ENCODE data around the gene PDE7B.
"Not testable (repeated sequence)": the region's sequence is repeated elsewhere in the genome, so short reads cannot be mapped to it uniquely, and the experiment has no call there.

PDE7B gene

DNA sequence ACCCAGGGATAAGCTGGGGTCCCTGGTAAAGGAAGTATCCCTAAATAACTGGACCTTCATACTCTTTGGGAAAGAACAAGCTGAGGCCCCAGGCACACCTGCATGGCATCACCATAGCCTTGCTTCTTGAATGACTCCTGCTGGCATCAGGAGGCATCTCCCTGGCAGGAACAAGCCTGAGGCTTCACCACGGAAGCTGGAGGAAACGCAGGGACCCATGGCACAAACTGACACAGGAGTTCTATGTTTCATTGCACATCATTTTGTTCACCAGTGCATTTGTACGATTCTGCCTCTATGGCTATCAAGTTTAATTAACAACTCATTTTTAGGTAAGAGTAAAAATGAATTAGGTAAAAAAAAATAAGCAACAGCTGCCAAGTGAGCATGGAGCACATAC lies 619 bp upstream of the PDE7B start:
- DNase-seq, result no peak

DNA sequence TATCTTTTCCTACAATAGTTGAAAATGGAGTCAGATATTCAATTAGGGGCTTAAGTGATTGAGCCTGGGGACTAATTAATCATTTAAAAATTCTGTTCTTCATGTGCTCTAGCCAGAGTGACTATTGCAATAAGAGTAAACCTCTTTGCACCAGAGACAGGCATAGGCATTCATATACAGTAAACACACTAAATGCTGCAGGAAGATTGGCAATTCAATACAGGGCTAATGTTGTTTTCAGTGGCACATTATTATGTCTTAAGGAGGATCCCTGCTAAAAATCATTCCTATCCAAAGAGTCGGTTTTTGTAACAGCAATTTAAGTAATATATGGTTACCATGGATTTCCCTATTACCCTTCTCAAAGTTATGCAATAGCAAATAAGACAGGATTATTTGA lies 1.2 kb downstream of the PDE7B start:
- DNase-seq, result no peak

DNA sequence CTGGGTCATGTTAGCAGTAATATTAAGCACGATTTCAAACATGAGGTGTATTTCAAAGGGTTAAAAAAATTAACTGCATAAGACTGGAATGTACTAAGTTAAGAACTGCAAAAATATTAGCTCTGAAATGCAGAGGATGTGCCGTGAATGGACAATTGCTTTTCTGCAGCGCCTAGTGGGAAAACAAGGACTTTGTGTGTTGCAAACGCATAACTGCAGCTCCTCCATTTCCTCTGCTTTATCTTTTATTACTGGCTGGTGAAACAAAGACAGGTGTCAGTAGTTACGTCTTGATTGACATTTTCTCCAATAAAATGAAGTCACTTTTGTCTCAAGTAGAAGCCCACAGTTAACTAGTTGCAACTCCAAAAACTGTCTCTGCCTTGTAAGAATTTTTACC lies 1.7 kb downstream of the PDE7B start:
- DNase-seq, result no peak

DNA sequence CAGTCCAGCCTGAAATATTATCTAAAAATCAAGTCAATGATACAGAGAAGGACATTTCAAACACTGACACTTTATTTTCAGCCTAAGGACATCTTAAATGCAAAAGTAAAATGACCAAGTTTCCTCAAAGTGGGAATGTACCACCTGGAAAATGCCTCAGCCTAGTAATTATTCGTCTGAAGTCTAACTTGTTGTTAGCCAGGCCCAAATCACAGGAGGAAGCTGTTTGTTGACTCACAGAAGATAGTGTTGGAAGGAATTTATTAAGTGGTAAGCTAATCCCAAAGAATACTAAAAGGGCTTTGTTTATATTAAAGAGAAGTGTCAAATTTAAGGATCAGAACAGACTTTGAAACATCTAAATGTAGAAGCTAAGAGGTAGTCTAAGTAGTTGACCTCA lies 2.5 kb downstream of the PDE7B start:
- no peak for DNase-seq

DNA sequence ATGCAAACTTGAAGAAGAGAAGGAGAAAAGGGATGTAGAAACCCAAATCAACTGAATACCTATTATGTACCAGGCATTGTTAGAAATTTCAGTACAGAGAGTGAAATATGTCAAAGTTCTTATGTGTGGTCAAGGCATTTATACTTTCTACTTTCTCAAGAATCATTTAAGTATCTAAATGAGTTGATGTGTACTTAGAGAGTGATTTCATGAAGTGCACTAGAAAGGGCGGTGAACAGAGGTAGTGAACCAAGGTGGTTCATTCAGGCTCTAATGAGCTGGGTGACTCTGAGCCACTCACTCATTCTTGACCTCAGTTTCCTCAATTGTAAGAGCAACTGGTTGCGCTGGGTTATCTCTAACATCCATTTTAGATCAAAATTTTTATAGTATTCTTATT lies 3.3 kb downstream of the PDE7B start:
- no peak for DNase-seq

DNA sequence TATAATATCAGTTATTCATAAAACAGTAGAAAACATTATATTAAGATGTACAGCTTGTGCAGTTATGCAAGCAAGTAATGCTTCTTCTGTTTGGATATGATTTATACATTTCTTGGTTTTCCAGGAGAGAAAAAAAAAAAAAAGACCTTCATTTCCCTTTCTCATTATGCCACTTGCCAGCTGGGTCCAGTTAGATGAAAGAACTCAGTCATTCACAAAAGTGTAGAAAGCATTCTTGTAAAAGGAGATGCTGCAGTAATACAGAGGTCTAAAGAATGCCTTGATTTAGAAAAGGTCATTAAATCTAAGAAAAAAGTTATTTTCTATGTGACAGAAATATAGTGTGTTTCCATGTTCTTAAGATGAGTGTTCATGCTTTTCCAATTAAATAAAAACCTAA lies 7.4 kb downstream of the PDE7B start:
- no peak for DNase-seq

DNA sequence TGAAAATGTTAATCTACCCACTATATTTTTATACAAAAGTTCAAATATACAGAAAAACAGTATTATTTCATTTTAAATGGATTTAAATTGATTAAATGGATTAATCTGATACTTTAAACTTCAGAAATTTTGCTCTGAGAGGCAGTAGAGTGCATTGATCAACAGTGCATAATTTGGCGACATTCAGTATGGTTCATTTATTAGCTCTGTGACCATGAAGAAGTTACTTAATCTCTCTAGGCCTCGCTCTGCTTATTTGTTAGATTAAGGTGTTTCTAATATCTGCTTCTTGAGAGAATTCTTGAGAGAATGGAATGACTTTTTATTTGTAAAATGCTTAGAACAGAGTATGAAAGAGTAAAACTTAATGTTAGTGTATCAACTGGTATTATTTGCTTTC lies 8.9 kb downstream of the PDE7B start:
- no peak for DNase-seq

DNA sequence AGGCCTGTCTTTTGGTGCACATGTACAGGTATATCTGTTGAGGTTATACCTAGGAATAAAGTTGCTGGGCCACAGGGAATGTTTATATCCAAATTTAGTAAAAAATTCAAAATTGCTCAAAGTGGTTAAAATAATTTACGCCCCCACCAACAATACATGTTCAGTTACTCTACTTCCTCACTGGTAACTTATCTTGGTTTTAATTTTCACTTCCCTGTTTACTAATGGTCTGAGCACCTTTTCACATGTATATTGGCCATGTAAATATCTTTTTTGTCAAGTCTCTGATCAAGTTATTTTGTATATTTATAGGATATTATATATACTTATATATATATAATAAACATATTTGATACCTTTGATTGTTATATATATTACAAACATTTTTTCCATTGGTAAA lies 9.7 kb downstream of the PDE7B start:
- no peak for DNase-seq

DNA sequence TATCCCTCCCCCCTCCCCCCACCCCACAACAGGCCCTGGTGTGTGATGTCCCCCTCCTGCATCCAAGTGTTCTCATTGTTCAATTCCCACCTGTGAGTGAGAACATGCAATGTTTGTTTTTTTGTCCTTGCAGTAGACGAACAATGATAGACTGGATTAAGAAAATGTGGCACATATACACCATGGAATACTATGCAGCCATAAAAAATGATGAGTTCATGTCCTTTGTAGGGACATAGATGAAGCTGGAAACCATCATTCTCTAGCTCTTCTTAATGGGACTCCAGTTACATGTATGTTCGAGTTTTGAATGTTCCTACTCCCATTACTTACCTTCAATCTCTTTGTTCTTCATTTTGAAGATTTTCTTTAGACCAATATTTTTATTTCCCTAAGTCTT lies 13.4 kb downstream of the PDE7B start:
- DNase-seq, result not testable (repeated sequence)

DNA sequence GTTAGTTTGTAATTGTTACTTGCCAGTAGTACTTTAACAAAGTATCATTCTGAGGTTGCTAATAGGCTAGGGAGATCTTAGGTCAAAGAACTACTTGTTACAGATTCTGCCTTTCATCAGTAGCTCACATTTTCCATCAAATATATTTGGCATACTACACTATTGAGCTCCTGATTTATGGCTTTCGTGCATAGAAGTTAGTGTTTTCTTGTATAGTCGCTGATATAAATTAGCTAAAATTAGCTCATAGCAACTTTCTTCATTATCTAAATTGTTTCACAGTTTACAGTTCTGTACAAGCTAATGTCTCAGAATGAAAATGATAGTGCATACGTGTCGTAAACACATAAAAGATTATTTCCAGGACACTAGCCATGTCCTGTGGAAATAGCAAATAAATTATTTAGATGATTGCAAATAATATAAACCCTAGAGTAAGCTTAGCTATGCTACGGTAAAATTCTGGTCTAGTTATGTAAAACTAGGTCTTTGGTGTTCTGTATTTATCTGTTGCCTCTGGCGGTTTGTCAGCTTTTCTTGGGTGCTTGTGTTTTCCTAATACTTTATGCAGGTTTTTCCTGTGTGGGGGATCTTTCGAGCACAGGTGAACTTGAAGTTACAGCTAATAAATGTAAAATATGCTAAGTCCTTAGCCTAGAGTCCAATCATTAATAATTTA lies 15.1 kb downstream of the PDE7B start:
- no peak for DNase-seq

DNA sequence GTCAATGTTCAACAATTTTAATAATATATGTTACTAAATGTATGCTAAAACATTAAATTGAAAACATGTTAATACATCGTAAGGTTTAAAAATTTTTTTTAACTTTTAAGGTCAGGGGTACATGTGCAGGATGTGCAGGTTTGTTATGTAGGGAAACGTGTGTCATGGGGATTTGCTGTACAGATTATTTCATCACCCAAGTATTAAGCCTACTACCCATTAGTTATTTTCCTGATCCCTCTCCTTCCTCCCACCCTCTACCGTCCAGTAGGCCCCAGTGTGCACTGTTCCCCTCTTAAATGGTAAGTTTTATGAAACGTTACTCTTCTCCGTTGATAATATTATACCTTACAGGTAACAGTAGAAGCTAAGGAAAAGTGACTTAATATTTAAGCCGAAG lies 15.8 kb downstream of the PDE7B start:
- DNase-seq, result no peak

DNA sequence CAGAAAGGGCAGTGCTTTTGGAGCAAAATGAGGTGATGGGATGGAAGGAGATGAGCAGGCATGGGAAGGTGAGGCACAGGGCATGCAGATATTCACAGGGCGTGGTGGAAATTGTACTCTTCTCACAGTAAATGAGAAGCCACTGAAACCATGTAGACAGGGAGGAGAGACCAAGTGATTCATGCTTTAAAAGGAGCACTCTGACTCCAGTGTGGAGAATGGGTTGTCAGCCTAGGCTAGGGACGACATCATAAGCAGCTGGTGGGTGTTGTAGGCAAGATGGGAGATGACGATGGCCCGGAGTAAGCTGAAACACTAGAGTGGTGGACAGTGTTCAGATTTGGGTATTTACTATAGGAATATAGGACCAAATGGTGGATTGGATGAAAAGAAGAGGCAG lies 18.4 kb downstream of the PDE7B start:
- DNase-seq, result no peak

DNA sequence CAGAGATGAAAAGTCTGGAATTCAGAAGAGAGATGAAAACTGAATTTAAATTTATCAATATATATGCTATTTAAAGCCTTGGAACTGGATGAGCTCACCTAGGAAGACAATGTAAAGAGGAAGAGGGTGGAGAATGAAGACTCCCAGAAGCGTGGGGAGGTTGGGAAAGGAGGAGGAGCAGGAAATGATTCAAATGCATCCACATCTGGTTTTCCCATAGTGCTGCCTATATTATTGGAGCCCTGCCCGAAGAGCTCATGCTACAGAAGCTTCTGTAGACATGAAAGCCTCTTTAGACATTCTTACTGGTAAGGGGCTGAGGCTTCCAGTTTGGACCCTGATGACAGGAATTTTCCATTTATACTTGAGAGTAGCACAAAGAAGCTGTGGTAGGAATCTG lies 19.2 kb downstream of the PDE7B start:
- peak; percentile 61 for DNase-seq

DNA sequence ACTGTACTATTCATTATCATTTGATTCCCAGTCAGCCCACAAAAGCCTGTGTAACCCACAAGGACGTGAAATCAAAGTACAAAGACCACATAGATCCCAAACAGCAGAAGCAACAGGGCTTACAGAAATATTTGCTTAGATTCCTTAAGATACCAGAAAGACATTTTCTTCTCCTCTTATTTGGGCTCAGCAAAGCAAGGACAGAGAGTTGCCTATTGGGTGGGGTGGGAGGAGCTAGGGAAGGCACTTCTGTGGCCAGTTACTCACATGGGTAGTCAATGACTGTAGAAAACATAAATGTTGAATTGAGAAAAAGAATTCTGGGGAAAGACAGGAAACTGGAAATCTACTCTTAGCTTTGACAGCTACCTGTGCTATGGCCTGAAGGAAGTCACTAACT lies 19.8 kb downstream of the PDE7B start:
- DNase-seq, result no peak

DNA sequence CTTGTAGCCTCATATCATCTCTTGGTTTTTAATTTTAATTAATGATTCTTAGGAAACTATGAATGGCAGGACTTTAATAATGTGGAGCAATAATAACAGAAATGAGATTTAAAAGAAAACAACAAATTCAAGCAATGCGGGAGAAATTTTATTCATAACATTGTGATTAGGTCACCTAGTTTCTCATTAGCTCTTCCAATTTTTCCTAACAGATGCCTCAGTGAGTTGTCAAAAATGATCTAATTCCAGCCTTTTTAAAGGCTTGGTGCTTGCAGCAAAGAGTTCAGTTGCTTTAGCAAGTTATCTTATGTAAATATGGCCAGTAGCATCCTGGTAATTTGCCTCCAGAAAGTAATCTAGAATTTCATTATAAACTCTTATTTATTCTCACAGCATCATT lies 20.4 kb downstream of the PDE7B start:
- no peak for DNase-seq

DNA sequence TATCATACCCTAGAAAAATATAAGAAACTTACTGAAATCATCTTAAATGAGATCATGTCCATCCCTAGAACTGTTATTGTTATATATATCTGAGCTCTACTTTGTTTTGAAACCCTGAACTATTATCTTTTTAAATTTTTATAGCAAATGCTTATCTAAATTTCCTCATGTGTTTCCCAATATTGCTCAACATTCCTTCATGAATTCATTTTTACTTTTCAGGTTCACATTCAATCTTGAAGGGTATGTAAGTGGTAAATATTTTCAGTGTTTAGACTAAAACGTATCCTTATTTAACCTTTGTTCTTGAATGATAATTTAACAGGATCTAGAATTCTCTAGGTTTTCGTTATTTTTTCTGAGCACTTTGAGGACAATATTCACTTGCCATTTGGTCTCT lies 23.9 kb downstream of the PDE7B start:
- no peak for DNase-seq

DNA sequence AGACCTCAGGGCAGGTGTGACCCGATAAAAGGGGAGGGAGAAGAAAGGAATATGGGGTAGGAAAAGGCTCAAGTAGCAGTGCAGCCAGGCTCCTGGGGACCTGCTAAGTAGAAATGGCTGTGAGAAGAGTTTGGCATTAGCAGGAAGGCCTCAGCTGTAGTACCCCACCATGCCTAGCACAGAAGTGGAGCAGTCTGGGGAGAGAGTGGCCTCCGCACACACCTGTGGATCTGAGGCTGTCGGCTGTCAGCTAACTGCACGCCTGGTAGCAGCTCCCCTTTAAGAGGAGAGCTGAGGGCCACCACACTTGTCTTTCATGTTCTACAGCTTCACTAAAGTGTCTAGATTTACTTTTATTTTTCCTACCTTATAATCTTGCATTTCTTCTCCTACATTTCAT lies 24.6 kb downstream of the PDE7B start:
- no peak for DNase-seq

DNA sequence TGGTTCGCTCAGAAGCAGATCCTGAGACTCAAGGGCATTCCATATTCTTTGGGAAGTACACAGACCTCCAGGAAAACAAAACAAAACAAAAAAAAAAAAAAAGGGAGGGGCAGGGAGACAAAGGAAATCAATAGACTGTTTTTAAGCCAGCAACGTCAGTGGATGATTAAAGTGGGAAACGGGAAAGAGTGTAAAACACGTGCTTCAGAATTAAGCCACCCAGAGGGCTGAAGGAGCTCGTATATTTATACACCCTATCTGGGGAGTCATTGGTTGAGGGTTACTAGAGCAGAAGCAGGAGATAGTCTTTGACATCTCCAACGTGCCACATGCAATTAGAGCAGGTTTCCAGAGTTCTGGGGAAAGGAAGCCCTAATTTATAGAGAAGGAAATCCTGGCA lies 26.2 kb downstream of the PDE7B start:
- DNase-seq, result no peak

DNA sequence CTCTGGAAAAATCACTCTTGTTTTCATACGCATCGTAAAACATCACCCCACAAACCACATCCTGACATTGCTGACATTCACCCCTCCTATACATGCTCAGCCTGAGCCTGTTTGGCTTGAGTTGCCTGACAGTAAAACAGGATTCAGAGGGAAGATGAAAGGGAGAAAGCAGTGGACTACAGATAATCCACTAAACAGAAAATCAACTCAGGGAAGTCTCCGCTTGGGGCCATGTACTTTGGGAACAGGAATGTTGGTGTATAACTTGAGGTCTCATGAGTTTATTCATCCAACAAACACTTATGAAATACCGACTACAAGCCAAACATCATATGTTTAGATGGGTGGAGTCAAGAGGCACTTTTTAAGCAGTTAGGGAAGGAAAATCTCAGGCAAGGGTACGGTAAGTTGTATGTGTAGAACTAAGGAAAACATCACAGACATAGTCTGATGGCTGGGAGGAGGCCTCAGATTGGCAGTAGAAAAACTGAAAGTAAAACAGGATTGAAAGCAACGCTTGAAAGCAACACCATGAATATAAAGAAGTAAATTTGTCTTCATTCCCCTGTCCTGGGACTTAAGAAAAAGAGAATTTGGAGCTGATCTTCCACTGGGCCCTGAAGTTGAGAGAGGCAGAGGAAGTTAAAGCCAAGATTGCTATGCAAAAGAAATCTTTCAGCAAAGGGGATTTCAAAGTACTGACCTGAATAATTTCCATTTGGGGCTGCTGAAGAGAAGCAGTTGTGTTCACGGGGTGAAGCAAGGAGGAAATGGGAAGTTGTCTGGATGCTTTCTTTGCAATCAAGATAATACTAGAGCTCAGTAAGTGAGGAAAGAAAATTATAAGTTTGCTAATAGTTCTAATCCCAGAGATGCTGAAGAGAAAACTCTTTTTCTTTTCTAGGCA lies 28.8 kb downstream of the PDE7B start:
- DNase-seq, result no peak

DNA sequence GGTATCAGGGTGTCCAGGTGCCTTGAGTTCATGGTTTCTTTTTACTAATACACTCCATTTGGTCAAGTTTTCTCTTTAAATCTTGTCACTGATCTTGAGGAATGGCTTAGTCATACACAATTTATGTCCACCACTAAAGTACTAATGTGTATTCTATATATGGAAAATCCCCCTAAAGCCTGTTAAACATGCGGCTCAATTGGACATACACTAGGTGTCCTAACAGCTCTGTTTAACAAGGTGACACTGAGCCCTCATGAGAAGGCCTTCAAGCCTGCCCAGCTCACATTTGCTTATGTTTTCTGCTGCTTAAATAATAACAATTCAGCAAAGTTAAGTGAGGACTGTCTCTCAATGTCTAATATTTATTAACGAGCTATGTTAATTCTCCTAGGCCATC lies 31.5 kb downstream of the PDE7B start:
- DNase-seq, result no peak

DNA sequence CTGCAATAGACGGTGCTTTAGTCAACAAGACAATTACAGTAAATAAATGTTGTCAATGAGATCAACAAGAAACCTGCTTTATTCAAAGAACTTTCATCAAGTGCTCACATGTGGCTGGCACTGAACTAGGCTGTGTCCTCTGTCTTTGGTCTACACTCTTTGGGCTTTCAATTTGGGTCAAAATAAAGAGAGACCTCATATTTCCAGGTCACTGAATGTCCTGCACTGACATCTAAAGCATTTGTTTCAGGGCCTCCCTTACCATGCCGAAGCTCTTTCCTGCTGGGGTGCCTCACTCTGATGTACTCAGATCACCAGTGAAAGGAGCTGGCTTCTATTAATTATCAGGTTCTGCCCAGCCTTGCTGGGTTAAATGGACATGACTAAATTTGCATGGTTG lies 32.0 kb downstream of the PDE7B start:
- DNase-seq, result no peak

DNA sequence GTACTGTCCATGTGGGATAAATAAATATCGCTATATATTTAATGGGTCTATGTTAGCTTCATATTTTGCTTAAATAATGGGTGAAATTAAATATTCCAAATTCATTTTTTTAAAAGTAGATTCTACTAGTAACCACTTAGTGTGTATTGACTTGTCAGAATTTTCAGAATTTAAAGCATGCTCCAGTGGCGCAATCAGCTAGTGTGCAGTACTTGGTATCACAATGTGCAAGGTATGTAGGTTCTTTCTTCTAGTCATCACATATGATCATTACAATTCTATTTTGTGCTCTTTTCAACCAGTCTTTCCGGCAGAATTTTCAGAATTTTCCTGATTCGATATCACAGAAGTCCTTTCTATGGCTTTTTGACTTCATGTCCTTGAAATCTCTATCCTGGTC lies 32.6 kb downstream of the PDE7B start:
- DNase-seq, result no peak

DNA sequence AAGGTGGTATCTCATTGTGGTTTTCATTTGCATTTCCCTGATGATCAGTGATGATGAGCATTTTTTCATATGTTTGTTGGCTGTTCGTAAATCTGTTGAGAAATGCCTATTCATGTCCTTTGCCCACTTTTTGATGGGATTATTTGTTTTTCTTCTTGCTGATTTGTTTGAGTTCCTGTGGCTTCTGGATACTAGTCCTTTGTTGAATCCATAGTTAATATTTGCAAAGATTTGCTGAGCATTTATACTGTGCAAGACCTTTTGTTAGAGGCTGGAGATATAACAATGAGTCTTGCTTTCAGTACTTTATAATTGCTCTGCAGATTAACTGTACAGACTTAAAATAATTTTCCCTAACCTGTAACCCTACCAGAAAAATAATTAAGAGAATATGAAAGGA lies 35.6 kb downstream of the PDE7B start:
- no peak for DNase-seq

DNA sequence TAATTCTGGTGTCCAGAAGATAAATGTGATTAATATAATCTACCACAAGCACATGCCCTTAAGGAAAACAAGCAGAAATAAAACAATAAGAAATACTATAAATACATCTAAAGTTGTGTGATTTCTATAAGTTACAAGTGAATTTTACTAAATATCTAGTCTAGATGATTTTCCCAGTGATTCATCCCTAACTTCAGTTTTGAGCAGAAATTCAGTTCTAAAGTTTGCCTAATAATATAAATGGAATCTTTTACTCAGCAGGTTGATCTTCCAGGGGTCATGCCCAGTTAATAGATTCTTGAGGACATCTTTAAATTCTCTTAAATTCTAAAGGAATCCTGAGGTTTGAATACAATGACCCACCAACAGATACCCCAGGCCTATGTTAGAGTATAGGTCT lies 37.3 kb downstream of the PDE7B start:
- DNase-seq, result no peak

DNA sequence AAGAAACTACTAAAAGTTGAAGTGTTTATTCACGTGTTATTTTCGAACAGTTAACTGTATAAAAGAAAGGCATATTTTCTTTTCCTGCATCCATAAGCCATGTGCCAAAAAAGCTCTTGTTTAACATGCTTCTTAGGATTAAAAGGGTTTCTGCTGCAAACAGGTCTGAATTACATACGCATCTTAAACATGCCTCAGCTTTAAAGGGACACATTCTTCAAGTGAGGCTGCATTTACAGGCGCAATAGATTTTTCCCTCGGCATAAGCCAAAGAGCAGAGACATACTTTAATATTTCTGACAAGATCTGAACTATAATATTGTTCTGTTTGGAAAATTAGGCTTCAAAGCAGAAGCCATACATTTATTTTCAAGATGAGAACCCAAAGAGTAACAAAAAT lies 39.4 kb downstream of the PDE7B start:
- DNase-seq, result no peak
